ENCODE measurements around the gene PHF19. TPM values are rescaled to one million over a fixed set of nuclear protein-coding genes. Genes with fewer than 3 reads are reported as not detected.

The PHF19 gene
- total RNA-seq, 2 experiments from 2014 or later, result 216 to 226 TPM

DNA sequence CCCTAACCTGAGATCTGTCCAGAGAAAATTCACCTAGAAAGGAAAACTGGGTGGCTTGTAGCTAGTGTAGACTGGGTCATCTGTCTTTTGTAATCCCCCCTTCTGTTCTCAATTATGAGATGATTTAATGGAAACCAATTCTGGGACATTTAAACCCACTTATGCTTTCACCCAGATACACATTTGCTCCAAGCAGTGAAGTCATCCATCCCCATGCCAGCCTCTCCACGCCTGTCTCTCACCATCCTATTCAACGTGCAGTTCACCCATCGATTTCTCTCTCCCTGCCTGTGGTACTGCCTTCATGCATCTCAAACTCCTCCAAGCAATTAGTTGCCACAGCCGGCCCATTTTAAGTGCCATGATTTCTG, 1.8 kb downstream of the PHF19 start:
- Mint-ChIP-seq H3K36me3 (peaks cover 70% of the 10 kb centered on the region), H3K27ac (peak overlapping the region; percentile 93), H3K4me3 (peak overlapping the region; percentile 83), H3K4me1 (peaks cover 73% of the 10 kb centered on the region), H3K9me3 (no peaks in the 10 kb centered on the region), H3K27me3 (no peaks in the 10 kb centered on the region)
- DNase-seq, result no peak

GRCh38 chr9:120874226-120875194, 2.5 kb downstream of the PHF19 start:
- peak overlapping the region; percentile 83 for H3K4me3 Mint-ChIP-seq
- H3K4me1 Mint-ChIP-seq, result peaks cover 74% of the 10 kb centered on the region
- no peaks in the 10 kb centered on the region for H3K9me3 Mint-ChIP-seq
- DNase-seq, result no peak
- H3K27me3 Mint-ChIP-seq, result no peaks in the 10 kb centered on the region
- peak overlapping the region; percentile 93 for H3K27ac Mint-ChIP-seq
- H3K36me3 Mint-ChIP-seq, result peaks cover 73% of the 10 kb centered on the region

- peaks cover 72% of the 10 kb centered on the region for H3K36me3 Mint-ChIP-seq
- peaks cover 70% of the 10 kb centered on the region for H3K4me1 Mint-ChIP-seq
- H3K4me3 Mint-ChIP-seq, result peak overlapping the region; percentile 1
- no peaks in the 10 kb centered on the region for H3K27me3 Mint-ChIP-seq
- DNase-seq, result no peak
- peak overlapping the region; percentile 93 for H3K27ac Mint-ChIP-seq
- H3K9me3 Mint-ChIP-seq, result no peaks in the 10 kb centered on the region
Measured at GRCh38 chr9:120873512-120873911, 3.5 kb downstream of the PHF19 start.

DNA sequence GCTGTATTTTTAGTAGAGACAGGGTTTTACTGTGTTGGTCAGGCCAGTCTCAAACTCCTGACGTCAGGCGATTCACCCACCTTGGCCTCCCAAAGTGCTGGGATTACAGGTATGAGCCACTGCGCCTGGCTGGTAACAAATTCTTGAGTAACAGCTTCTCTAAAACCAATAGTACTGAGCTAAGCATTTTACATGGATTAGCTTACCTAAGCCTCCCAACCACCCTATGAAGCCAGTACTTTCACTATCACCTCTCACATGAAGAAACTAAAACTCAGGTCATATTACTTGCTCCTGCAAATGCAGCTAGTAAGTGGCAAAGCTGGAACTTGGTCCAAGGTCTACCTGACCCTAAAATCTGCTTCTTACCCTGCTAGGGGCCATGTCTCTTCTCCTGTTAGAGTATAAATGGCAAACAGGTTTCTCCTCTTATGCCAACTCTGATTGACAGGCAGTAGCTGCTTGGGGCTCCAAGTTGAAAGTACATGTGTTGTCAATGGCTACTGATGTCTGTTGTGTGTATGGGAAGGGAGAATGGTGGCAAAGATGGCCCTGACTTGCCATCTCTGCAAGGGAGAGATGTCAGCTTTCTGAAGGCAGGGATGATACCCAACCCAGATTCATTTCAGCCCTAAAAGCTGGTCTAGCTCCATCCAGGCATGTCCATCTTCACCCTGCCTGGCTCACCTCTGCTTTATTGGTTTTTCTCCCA, 4.0 kb downstream of the PHF19 start:
- Mint-ChIP-seq H3K27ac (peak overlapping the region; percentile 93), H3K36me3 (peaks cover 74% of the 10 kb centered on the region), H3K4me1 (peaks cover 69% of the 10 kb centered on the region), H3K27me3 (no peaks in the 10 kb centered on the region), H3K4me3 (peak overlapping the region; percentile 8), H3K9me3 (no peaks in the 10 kb centered on the region)
- no peak for DNase-seq

DNA sequence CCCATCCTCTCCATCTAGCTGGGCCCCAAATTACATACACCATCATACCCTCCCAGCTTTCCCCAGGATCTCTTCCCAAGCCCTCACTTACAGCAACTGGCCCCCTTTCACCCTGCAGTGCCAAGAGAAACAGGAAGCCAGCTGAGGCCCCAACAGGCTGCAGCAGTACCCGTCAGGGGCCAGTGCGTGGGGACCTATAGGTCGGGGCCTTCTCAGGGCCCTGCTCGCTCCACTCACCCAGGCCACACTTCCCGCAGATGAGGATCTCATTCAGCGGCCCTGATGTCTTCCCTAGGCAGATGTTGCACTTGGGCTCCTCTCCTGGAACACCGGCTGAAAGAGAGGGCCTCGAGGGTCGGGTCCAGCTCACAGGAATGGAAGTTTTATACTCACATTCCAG, 6.8 kb downstream of the PHF19 start:
- Mint-ChIP-seq H3K4me3 (peak overlapping the region; percentile 85), H3K9me3 (no peaks in the 10 kb centered on the region), H3K36me3 (peaks cover 75% of the 10 kb centered on the region)

DNA sequence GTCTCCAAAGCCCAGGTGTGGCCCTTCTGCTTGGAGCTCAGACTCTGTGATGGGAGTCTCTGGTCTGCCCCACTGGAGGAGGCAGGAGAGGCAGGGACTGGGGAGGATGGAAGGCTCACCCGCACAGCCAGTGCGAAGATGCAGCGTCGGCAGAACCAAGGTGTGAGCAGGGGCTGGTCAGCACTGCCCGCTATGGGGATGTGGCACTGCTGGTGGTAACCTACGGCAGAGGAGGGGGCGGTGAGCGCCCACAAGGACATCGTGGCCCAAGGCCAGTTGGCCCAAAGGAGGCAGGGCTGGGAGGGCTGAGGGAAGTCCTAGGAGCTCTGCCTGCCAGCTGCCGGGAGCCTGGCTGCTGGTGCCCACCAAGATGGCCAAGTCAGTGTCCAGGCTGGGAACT, 7.3 kb downstream of the PHF19 start:
- Mint-ChIP-seq H3K27me3 (no peaks in the 10 kb centered on the region), H3K27ac (peak overlapping the region; percentile 97), H3K36me3 (peaks cover 72% of the 10 kb centered on the region), H3K4me1 (peaks cover 55% of the 10 kb centered on the region), H3K9me3 (no peaks in the 10 kb centered on the region), H3K4me3 (peak overlapping the region; percentile 85)
- DNase-seq, result no peak

More for the DNA sequence above, 6.8 kb downstream of the PHF19 start:
- H3K4me1 Mint-ChIP-seq, result peaks cover 58% of the 10 kb centered on the region
- H3K27me3 Mint-ChIP-seq, result no peaks in the 10 kb centered on the region
- H3K27ac Mint-ChIP-seq, result peak overlapping the region; percentile 97
- no peak for DNase-seq

DNA sequence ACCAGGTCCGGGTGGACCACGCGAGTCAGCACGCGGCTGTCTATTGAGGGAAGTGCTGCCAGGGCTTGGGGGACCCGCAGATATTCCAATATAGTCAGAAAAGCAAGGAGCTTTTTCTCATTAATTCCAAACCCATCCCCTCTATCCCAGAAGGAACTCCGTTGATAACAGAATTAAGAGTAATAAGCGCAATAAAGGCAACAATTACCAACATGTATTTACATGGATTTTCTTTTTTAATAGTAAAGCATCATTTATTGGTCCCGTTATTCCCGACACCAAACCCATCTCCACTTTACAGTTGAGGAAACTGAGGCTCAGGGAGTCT, 7.7 kb downstream of the PHF19 start:
- peak overlapping the region; percentile 97 for H3K27ac Mint-ChIP-seq
- DNase-seq, result no peak
- peaks cover 69% of the 10 kb centered on the region for H3K36me3 Mint-ChIP-seq
- H3K27me3 Mint-ChIP-seq, result no peaks in the 10 kb centered on the region
- peak overlapping the region; percentile 85 for H3K4me3 Mint-ChIP-seq
- peaks cover 51% of the 10 kb centered on the region for H3K4me1 Mint-ChIP-seq
- H3K9me3 Mint-ChIP-seq, result no peaks in the 10 kb centered on the region

GRCh38 chr9:120868676-120869359, 8.2 kb downstream of the PHF19 start:
- H3K36me3 Mint-ChIP-seq, result peaks cover 67% of the 10 kb centered on the region
- H3K27me3 Mint-ChIP-seq, result no peaks in the 10 kb centered on the region
- DNase-seq, result peak; percentile 97
- peaks cover 48% of the 10 kb centered on the region for H3K4me1 Mint-ChIP-seq
- no peaks in the 10 kb centered on the region for H3K9me3 Mint-ChIP-seq
- H3K27ac Mint-ChIP-seq, result peak overlapping the region; percentile 97
- H3K4me3 Mint-ChIP-seq, result peak overlapping the region; percentile 85

DNA sequence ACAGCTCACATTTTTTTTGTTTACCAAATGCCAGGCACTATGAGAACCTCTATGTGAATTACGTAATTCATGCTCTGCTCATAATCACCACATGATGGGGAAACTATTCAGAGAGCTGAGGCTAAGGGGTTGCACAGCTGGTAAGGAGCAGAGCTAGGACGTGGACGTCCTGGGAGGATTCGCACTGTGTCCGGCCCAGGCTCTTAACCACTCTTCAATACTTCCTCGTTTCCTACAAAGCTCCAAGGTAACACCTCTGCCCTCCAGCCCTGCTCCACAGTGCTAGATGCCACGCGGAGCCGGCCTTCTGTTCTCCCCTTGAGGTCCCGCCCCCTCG, 8.7 kb downstream of the PHF19 start:
- Mint-ChIP-seq H3K27me3 (no peaks in the 10 kb centered on the region), H3K9me3 (no peaks in the 10 kb centered on the region), H3K4me1 (peaks cover 43% of the 10 kb centered on the region), H3K4me3 (peak overlapping the region; percentile 73), H3K27ac (peak overlapping the region; percentile 75), H3K36me3 (peaks cover 64% of the 10 kb centered on the region)
- DNase-seq, result no peak

GRCh38 chr9:120867676-120868338, 9.2 kb downstream of the PHF19 start:
- Mint-ChIP-seq H3K4me3 (peak overlapping the region; percentile 73), H3K27ac (peak overlapping the region; percentile 75), H3K27me3 (no peaks in the 10 kb centered on the region), H3K4me1 (peaks cover 40% of the 10 kb centered on the region), H3K36me3 (peaks cover 62% of the 10 kb centered on the region), H3K9me3 (no peaks in the 10 kb centered on the region)
- no peak for DNase-seq

DNA sequence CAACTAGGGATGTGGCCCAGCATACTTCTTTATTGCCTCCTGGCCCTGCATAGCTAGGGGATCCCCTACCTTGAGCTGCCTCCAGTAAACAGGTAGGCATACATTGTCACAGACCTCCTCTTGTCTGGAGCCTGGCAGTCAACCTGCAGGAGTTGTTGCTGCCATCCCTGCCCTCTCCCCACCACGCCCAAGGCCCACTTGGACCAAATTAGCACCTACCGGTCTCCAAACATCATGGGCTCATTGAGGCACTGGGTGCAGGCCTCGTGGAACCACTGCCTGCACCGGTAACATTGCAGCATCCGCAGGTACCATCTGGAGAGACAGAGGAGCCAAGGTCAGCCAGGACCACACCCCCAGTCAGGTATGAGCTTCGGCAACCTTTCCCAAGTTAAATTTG, 10.3 kb downstream of the PHF19 start:
- Mint-ChIP-seq H3K4me1 (peaks cover 33% of the 10 kb centered on the region), H3K36me3 (peaks cover 53% of the 10 kb centered on the region), H3K27me3 (no peaks in the 10 kb centered on the region), H3K27ac (no peak overlapping the region), H3K9me3 (no peaks in the 10 kb centered on the region), H3K4me3 (no peak overlapping the region)
- DNase-seq, result no peak

- Mint-ChIP-seq H3K4me1 (peaks cover 26% of the 10 kb centered on the region), H3K36me3 (peaks cover 46% of the 10 kb centered on the region), H3K27me3 (no peaks in the 10 kb centered on the region), H3K4me3 (no peak overlapping the region), H3K27ac (no peak overlapping the region), H3K9me3 (no peaks in the 10 kb centered on the region)
- DNase-seq, result no peak
Measured at GRCh38 chr9:120865809-120866208, 11.2 kb downstream of the PHF19 start.

DNA sequence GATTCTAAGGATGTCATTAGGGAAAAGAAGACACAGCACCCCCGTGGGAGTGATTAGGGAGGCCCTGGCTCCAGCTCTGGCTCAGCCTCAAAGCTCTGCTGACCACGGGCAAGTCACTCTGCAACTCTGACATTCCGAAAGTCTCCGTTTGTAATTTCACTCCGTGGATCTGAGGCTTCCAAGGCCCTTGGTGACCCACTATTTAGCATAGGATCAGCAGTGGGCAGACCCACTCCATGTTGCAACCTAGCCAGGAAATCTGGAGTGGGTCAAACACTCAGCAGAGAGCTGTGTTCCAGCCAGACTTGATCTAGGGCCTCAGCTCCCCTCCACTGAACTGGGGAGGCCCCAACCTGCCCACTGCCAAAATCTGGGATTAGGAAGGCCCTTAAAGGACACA, 11.8 kb downstream of the PHF19 start:
- H3K9me3 Mint-ChIP-seq, result no peaks in the 10 kb centered on the region
- peaks cover 49% of the 10 kb centered on the region for H3K36me3 Mint-ChIP-seq
- DNase-seq, result no peak
- H3K27ac Mint-ChIP-seq, result no peak overlapping the region
- H3K27me3 Mint-ChIP-seq, result no peaks in the 10 kb centered on the region
- peaks cover 23% of the 10 kb centered on the region for H3K4me1 Mint-ChIP-seq
- no peak overlapping the region for H3K4me3 Mint-ChIP-seq

- Mint-ChIP-seq H3K36me3 (peaks cover 48% of the 10 kb centered on the region), H3K27ac (no peak overlapping the region), H3K9me3 (no peaks in the 10 kb centered on the region), H3K27me3 (no peaks in the 10 kb centered on the region), H3K4me3 (no peak overlapping the region), H3K4me1 (peaks cover 18% of the 10 kb centered on the region)
- no peak for DNase-seq
Measured at GRCh38 chr9:120864719-120865118, 12.3 kb downstream of the PHF19 start.

- no peaks in the 10 kb centered on the region for H3K9me3 Mint-ChIP-seq
- H3K27ac Mint-ChIP-seq, result no peak overlapping the region
- no peak for DNase-seq
- peaks cover 43% of the 10 kb centered on the region for H3K36me3 Mint-ChIP-seq
- no peak overlapping the region for H3K4me3 Mint-ChIP-seq
- H3K27me3 Mint-ChIP-seq, result no peaks in the 10 kb centered on the region
- H3K4me1 Mint-ChIP-seq, result peaks cover 10% of the 10 kb centered on the region
Measured at GRCh38 chr9:120863833-120864232, 13.2 kb downstream of the PHF19 start.

Data from activated naive CD8-positive, alpha-beta T cell treated with anti-CD3 and anti-CD28 coated beads for 36 hours (primary cell).